Tibial nerve (tissue), 3 donors: ENCODE measurements around the gene EFNA4.

ENCODE experiments used
- CTCF ChIP-seq, 5 experiments: fragments of 200-600 bp in 3 of 5; fragments of 450-650 bp in 2 of 5; sonication (generic) in 3 of 5; IDR thresholded peaks; one replicate each; pipeline ENCODE4 v1.5.1; 2016 to 2019; ENCODE audit warnings: antibody characterized with exemption in 5 of 5, mild to moderate bottlenecking in 3 of 5, moderate library complexity in 2 of 5
- POLR2A ChIP-seq, 2 donors: fragments of 450-650 bp; IDR thresholded peaks; one replicate each; pipeline ENCODE4 v1.6.1; 2017; ENCODE audit warnings: antibody characterized with exemption in 2 of 2, mild to moderate bottlenecking in 2 of 2, moderate library complexity in 2 of 2

- TF ChIP-seq CTCF (IDR thresholded peaks at IDR 0.05) (no peak), POLR2A (IDR thresholded peaks at IDR 0.05) (no peak)
These were observed 37.0 kb upstream of the EFNA4 start for GRCh38 chr1:155026588-155026987.
